GM12874 (cell line): ENCODE data around the gene YTHDF2.

Experiments
- TF ChIP-seq, protein P1 (sequence below): IDR thresholded peaks from 2 replicates; pipeline ENCODE4 v1.5.1; 2011; ENCODE audit warnings: low read depth, mild to moderate bottlenecking, control low read depth, low read length, moderate library complexity; ENCODE audit not compliant: insufficient read depth

Gene YTHDF2

DNA sequence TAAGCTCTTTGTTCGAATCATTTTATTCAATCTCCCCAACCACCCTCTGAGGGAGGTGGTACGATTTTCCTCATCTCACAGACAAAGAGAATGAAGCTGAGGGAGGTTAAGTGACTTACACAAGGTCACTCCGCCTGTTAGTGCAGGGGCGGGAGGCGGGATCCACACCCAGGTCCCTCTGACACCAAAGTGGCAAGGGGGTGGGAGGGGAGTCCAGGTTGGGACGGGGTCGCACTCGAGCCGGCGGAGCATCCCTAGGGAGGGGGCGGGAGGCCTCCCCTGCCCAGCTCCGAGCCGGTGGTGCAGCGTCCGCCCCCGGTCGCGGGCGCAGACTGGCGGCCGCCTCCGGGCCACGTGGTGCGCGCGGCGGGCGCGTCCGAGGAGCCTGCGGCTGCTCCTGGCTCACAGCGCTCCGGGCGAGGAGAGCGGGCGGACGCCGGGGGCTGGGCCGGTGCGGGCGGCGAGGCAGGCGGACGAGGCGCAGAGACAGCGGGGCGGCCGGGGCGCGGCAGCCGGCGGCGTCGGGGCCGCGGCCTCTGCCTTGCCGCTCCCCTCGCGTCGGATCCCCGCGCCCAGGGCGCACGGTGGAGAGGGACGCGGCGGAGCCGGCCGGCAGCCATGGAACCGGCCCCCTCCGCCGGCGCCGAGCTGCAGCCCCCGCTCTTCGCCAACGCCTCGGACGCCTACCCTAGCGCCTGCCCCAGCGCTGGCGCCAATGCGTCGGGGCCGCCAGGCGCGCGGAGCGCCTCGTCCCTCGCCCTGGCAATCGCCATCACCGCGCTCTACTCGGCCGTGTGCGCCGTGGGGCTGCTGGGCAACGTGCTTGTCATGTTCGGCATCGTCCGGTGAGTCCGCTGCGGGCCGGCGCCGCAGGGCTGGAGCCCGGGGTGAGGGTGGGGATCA lies 75.3 kb downstream of the YTHDF2 start, which contains the start of gene OPRD1:
Gene OPRD1 (plus strand): TSS at position 405 of the 903 bp plus-strand sequence. CDS start 214 bp downstream, at position 619.
- TF ChIP-seq, protein P1, sequence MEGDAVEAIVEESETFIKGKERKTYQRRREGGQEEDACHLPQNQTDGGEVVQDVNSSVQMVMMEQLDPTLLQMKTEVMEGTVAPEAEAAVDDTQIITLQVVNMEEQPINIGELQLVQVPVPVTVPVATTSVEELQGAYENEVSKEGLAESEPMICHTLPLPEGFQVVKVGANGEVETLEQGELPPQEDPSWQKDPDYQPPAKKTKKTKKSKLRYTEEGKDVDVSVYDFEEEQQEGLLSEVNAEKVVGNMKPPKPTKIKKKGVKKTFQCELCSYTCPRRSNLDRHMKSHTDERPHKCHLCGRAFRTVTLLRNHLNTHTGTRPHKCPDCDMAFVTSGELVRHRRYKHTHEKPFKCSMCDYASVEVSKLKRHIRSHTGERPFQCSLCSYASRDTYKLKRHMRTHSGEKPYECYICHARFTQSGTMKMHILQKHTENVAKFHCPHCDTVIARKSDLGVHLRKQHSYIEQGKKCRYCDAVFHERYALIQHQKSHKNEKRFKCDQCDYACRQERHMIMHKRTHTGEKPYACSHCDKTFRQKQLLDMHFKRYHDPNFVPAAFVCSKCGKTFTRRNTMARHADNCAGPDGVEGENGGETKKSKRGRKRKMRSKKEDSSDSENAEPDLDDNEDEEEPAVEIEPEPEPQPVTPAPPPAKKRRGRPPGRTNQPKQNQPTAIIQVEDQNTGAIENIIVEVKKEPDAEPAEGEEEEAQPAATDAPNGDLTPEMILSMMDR: no peak

DNA sequence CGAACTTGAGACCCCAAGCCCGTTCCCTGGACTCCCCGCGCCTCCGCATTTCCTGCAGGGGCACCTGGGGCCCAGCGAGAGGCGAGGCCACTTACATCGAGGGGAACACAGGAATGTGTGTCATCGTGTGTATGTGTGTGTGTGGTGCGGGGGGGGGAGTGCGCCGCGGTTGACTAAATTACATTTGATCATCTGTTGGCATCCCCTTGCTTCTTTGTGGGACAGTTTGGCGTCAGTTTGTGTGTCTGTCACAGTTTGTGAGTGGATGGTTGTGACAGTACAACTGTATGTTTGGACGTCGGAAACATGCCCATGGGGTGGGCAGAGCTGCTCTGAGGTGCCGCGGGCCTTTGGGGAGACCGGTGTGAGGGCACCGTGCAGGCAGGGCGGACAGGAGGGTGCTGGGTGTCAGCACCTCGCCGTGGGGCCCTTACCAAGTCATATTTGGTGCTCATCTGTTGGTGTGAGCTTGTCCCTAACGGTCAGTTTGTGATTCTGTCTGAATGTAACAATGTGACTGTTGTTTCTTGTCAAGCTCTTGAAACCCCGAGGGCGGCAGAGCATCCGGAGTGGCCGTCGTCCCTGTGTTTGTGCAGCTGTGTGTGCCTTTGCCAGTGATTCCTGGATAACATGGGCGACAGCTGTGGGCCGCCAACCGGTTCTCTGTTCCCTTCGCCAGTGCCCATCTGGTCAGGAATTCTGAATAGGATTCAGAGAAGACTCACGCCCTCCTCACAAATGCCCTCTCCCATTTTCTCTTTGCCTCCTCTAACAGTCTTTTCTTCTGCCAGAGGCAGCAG lies 76.1 kb downstream of the YTHDF2 start:
- TF ChIP-seq, protein P1: no peak

DNA sequence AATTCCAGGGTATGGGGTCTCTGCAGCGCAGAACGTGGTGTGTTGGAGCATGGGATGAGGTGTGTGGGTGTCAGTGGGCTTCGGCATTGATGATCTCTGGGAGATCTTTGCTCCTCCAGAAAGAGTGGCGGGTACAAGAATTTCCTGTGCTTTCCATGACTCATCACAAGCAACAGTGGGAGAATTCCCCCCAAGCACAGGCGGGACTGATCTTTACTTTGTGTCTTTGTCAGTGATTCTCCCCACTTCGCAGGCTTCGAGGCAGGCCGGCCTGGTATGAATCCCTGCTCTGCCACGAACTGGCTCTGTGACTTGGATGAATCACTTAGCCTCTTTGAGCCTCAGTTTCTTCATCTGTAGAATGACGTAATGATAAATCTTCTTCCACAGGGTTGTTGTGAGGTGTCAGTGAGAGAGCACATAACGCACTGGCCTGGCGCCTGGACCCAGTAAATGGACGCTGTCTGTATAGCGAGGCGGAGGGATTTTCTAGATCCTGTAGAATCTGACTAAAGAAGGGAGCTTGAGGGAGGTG lies 77.3 kb downstream of the YTHDF2 start:
- TF ChIP-seq, protein P1: no peak

DNA sequence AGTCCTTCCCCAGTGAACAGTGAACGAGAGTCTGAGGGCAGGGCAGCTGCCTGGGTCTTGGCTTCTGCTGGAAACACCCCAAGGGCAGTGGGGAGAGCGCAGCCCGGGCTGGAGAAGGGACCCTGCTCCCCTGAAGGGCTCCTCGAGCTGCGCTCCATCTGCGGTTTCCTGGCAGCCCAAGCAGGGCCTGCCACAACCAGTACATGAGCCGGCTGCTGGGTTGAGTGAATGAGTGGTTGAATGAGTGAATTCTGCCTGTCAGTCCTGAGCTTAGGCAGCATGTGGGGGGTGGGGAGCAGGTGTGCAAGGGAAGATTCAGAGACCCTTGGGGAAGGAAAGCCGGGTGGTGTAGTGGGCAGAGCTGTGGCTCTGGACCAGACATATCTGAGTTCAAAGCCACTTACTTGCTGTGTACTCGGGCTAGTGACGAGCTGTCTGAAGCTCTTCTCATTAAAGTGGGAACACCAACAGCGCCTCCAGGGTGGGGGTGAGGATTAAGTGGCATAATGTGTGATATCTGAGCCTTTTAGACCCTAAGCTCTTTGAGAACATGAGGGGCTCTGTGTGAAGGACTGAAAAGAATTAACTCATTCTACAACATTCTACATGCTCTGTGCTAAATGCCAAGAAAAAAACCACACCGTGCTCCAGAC lies 78.9 kb downstream of the YTHDF2 start:
- TF ChIP-seq, protein P1: no peak

DNA sequence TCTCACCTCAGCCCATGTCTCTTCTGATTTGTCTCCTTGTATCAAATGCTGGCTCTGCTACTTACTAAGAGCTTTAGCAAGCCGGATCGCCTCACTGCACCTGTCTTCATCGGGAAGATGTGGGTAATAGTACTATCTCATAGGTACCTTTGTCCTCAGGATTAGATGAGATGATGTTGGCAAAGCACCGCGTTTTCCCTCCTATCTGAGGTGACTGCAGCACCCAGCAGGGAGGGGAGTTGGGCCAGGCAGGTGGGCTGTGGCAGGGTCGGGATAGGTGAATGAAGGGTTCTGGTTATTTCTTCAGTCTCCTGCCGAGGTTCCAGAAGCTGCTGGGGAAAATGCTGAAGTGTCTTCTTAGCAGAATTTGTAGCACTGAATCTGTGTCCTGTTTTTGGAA lies 80.4 kb downstream of the YTHDF2 start:
- TF ChIP-seq, protein P1: no peak

DNA sequence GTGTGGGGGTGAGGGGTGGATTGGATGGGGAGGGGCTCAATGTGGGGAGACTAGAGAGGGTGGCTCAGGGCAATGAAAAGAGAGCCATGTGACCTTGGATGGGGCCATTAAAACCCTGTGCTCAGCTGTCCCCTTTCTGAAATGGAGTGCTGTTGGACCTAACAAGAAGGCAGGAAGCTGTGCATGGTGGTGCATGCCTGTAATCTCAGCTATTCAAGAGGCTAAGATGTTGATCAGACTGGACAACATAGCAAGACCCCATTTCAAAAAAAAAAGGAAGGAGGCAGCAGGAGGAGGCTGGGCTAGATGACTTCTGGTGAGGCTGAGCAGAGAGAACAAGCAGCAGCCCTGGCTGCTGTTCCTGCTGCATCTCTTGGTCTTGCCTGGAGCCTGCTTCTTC lies 82.3 kb downstream of the YTHDF2 start:
- TF ChIP-seq, protein P1: no peak
